K562 (cell line): ENCODE data around the gene DPAGT1. TPM values are rescaled to one million over a fixed set of nuclear protein-coding genes. Genes with fewer than 3 reads are reported as not detected.

Experiments
- C11orf30 ChIP-seq: fragments of 450-650 bp; IDR thresholded peaks from 2 replicates; pipeline ENCODE4 v1.6.1; 2016; ENCODE audit warnings: low read depth, mild to moderate bottlenecking
- CBX1 ChIP-seq: sonication (generic); IDR thresholded peaks from 2 replicates; pipeline ENCODE4 v1.6.1; 2016; ENCODE audit warnings: antibody characterized with exemption, low read depth, mild to moderate bottlenecking
- ETV6 ChIP-seq, 3 experiments: fragments of 150-350 bp in 1 of 3; sonication (generic) in 1 of 3; formaldehyde crosslinking in 1 of 3; IDR thresholded peaks; 2 replicates each; pipeline versions ENCODE4 v1.6.1 to v1.8.0; 2014 to 2022; ENCODE audit warnings: borderline replicate concordance in 2 of 3, low read depth in 2 of 3, antibody characterized with exemption in 1 of 3, low read length in 1 of 3, mild to moderate bottlenecking in 1 of 3, missing genetic modification reagents in 1 of 3
- HMGN3 ChIP-seq: IDR thresholded peaks from 2 replicates; pipeline ENCODE4 v1.6.1; 2011; ENCODE audit warnings: borderline replicate concordance, low read depth, mild to moderate bottlenecking, mixed read lengths, low read length; ENCODE audit not compliant: insufficient read length; ENCODE audit errors: extremely low read depth
- KDM2B ChIP-seq: fragments of 250-450 bp; sonication (Bioruptor Pico); IDR thresholded peaks from 2 replicates; pipeline ENCODE4 v1.8.0; 2021; ENCODE audit warnings: mild to moderate bottlenecking, moderate library complexity
- MAZ ChIP-seq, 2 experiments: fragments of 450-650 bp in 1 of 2; sonication (generic) in 1 of 2; formaldehyde crosslinking; IDR thresholded peaks in 1 of 2; conservative IDR thresholded peaks in 1 of 2; 2 replicates each; pipeline versions ENCODE4 v1.4.0 to v1.5.0; 2020; ENCODE audit warnings: mild to moderate bottlenecking in 1 of 2, missing genetic modification reagents in 1 of 2
- MNT ChIP-seq, 2 experiments: fragments of 450-650 bp; conservative IDR thresholded peaks; 2 replicates each; pipeline ENCODE4 v1.6.1; 2017; ENCODE audit warnings: mild to moderate bottlenecking in 2 of 2, moderate library complexity in 2 of 2
- NONO ChIP-seq, 2 experiments: fragments of 200-400 bp in 1 of 2; fragments of 450-650 bp in 1 of 2; formaldehyde crosslinking in 1 of 2; IDR thresholded peaks; 2 replicates each; pipeline ENCODE4 v1.6.1; 2017; ENCODE audit warnings: low read depth in 2 of 2, mild to moderate bottlenecking in 2 of 2, moderate library complexity in 2 of 2, low read length in 1 of 2
- RBM22 ChIP-seq: fragments of 200-400 bp; formaldehyde crosslinking; IDR thresholded peaks from 2 replicates; pipeline ENCODE4 v1.6.1; 2018; ENCODE audit warnings: low read length, low read depth; ENCODE audit not compliant: poor library complexity, severe bottlenecking
- SAFB ChIP-seq: fragments of 200-400 bp; formaldehyde crosslinking; IDR thresholded peaks from 2 replicates; pipeline ENCODE4 v1.6.1; 2017; ENCODE audit warnings: low read depth, low read length, borderline replicate concordance
- SAP30 ChIP-seq: fragments of 200-600 bp; sonication (generic); IDR thresholded peaks from 2 replicates; pipeline ENCODE4 v1.6.1; 2012; ENCODE audit warnings: borderline replicate concordance, low read depth, mild to moderate bottlenecking, moderate library complexity, low read length, control low read depth, inconsistent platforms; ENCODE audit not compliant: insufficient read depth, poor library complexity, severe bottlenecking
- SUPT5H ChIP-seq: fragments of 450-650 bp; IDR thresholded peaks from 2 replicates; pipeline ENCODE4 v1.6.1; 2016
- ZNF551 ChIP-seq: fragments of 250-450 bp; sonication (Bioruptor Pico); IDR thresholded peaks from 2 replicates; pipeline ENCODE4 v1.5.0; 2021; ENCODE audit warnings: mild to moderate bottlenecking, moderate library complexity
- polyA plus RNA-seq, 8 experiments: library from polyadenylated mRNA; depleted of rRNA in 4 of 8; stranded (reverse) in 5 of 8; unstranded in 3 of 8; fragments of >200 nt; fragmentation: Nextera tagmentation in 2 of 8; fragmentation: Illumina TruSeq in 1 of 8; extraction: Ambion mirVana in 2 of 8; extraction: Trizol in 1 of 8; gene quantifications; 2 replicates each; pipeline versions ENCODE4 v1.2.1 to v1.2.3, GENCODE V29; 2011 to 2014; ENCODE audit warnings: inconsistent platforms in 1 of 8, missing spikeins in 1 of 8
- total RNA-seq, 7 experiments: library from RNA; depleted of rRNA in 6 of 7; stranded (reverse); fragments of >200 nt in 6 of 7; fragmentation: Illumina TruSeq in 2 of 7; extraction: Trizol in 2 of 7; gene quantifications; 2 replicates each; pipeline versions ENCODE4 v1.2.1 to v1.2.3, GENCODE V29; 2011 to 2021; ENCODE audit warnings: low replicate concordance in 1 of 7
- TF ChIP-seq, protein P1 (sequence below): sonication (generic); formaldehyde crosslinking; IDR thresholded peaks from 2 replicates; pipeline ENCODE4 v1.9.0; 2022; ENCODE audit warnings: mild to moderate bottlenecking, missing genetic modification reagents

DPAGT1 gene
- total and polyA plus RNA-seq, 9 of the 15 experiments (the other 6 are each of a cell fraction or from before 2014, with no cell fraction given), result 29.9 to 135 (median 85.0) TPM

DNA sequence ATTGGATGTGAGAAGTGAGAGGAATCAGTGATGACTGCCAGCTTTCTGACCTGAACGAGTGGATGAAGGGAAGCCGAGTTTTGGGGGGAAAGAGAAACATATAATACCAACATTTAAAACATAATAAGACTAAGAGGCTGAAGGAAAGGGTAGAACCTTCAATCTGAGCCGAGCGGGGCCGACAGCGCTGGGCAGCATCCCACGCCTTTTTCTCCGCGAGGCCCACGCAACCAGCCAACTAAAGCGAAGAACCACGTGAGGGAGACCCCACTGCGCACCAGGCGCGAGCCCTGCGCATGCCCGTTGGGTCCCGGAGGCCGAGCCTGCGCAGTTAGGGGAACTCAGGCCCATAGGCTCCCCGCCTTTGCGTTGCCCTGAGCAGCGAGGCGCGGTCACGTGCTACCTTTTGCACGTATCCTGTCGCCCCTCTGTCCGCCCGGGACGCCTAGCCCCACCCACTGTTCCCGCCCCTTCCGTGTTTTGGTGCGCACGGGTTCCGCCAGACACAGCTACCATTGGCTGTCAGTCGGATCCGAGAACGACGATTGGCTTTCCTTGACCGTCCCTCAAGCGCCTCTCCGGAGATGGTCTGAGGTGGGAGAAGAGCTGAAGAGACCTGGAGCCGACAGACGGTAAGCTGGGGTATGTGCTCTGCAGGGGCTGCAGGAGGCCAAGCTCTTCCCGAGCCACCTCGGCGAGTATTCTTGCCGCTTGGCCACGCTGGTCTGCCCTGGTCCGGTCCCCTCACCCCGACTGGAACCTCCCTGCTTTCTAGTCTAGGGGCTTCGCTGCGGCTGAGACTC, 19.6 kb upstream of the DPAGT1 start, which contains the start of gene HINFP (continued):
- peak; percentile 95; the same call in 1 of the 2 replicates for TF ChIP-seq KDM2B (CRISPR knock-in tag)
- TF ChIP-seq SAFB, result peak; percentile 59; the same call in 1 of the 2 replicates
- peak; percentile 79 for TF ChIP-seq SUPT5H
- peak; percentile 54 for TF ChIP-seq C11orf30
- peak; percentile 58 for TF ChIP-seq RBM22
- TF ChIP-seq ETV6 (IDR thresholded peaks at IDR 0.05; ENCODE audit: borderline replicate concordance in 1 of 2, low read depth in 2 of 2, low read length in 1 of 2), result no peak
- TF ChIP-seq ETV6 (CRISPR knock-in tag; IDR thresholded peaks at IDR 0.05; ENCODE audit: borderline replicate concordance), result peak; percentile 68; the same call in 1 of the 2 replicates
- peak; percentile 98 to 99 for TF ChIP-seq MNT (conservative IDR thresholded peaks at IDR 0.05)
- peak; percentile 86 for TF ChIP-seq SAP30
- peak; percentile 36 for TF ChIP-seq HMGN3
- TF ChIP-seq, protein P1, sequence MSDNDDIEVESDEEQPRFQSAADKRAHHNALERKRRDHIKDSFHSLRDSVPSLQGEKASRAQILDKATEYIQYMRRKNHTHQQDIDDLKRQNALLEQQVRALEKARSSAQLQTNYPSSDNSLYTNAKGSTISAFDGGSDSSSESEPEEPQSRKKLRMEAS, result peak; percentile 98
- no peak for TF ChIP-seq CBX1
- TF ChIP-seq MAZ (CRISPR knock-in tag; conservative IDR thresholded peaks at IDR 0.05 in 1 of 2, IDR thresholded peaks at IDR 0.05 in 1 of 2), result peak; percentile 74 to 81; a peak in 3 of 4 replicates
- TF ChIP-seq NONO (IDR thresholded peaks at IDR 0.05; ENCODE audit: low read depth in 2 of 2, low read length in 1 of 2), result no peak
- no peak for TF ChIP-seq ZNF551
